Measurements from ENCODE around the gene GRK4. TPM values are rescaled to one million over a fixed set of nuclear protein-coding genes. Genes with fewer than 3 reads are reported as not detected.

Gene GRK4
- total and polyA plus RNA-seq, 7 donors: 0.60 to 10.2 (median 3.9) TPM

- intact Hi-C loops (cut with DNase I): no loop called here
- no peaks in the 10 kb centered on the region for H3K9me3 ChIP-seq
- WGBS, 2 donors: 76 to 77% methylated on average over 28 of the region's 28 CpGs
- peak overlapping the region in 2 of 4 donors; percentile 69 to 73 for H3K27ac ChIP-seq
- H3K4me3 ChIP-seq: peak overlapping the region in 3 of 4 donors; percentile 44 to 49 (median 44)
- H3K36me3 ChIP-seq: no peaks in the 10 kb centered on the region
- peaks cover 0 to 24% (median 15%) of the 10 kb centered on the region in 4 donors for H3K4me1 ChIP-seq
- TF ChIP-seq POLR2A (IDR thresholded peaks at IDR 0.05) (no peak), POLR2AphosphoS5 (IDR thresholded peaks at IDR 0.05) (no peak), CTCF (IDR thresholded peaks at IDR 0.05) (no peak), EP300 (IDR thresholded peaks at IDR 0.05) (no peak)
- DNase-seq: no peak
- H3K27me3 ChIP-seq: peaks cover 0 to 11% (median 0%) of the 10 kb centered on the region in 3 donors
Measured at GRCh38 chr4:3040452-3041191, 77.3 kb downstream of the GRK4 start.

GRCh38 chr4:3041192-3042142, 78.1 kb downstream of the GRK4 start:
- H3K4me3 ChIP-seq: peak overlapping the region; percentile 16 to 49 (median 44)
- intact Hi-C loops (cut with DNase I): no loop called here
- peaks cover 0 to 11% (median 0%) of the 10 kb centered on the region in 3 donors for H3K27me3 ChIP-seq
- WGBS, 2 donors: 20 to 40% methylated on average over 57 of the region's 57 CpGs
- no peaks in the 10 kb centered on the region for H3K9me3 ChIP-seq
- peak; percentile 83 for DNase-seq
- peak overlapping the region; percentile 7 to 73 (median 52) for H3K27ac ChIP-seq
- peaks cover 0 to 24% (median 15%) of the 10 kb centered on the region in 4 donors for H3K4me1 ChIP-seq
- H3K36me3 ChIP-seq: no peaks in the 10 kb centered on the region
- TF ChIP-seq POLR2AphosphoS5 (IDR thresholded peaks at IDR 0.05) (peak in 1 of 4 donors; percentile 14), CTCF (IDR thresholded peaks at IDR 0.05) (no peak)

- Histone ChIP-seq H3K9me3 (no peaks in the 10 kb centered on the region), H3K4me1 (peaks cover 0 to 24% (median 15%) of the 10 kb centered on the region in 4 donors), H3K36me3 (no peaks in the 10 kb centered on the region), H3K4me3 (peak overlapping the region; percentile 16 to 49 (median 44)), H3K27ac (peak overlapping the region in 3 of 4 donors; percentile 36 to 73 (median 69)), H3K27me3 (peaks cover 0 to 11% (median 0%) of the 10 kb centered on the region in 3 donors)
- DNase-seq: no peak
- TF ChIP-seq EP300 (IDR thresholded peaks at IDR 0.05): no peak
- no peak for TF ChIP-seq CTCF (IDR thresholded peaks at IDR 0.05)
- TF ChIP-seq POLR2A (IDR thresholded peaks at IDR 0.05): no peak
- TF ChIP-seq POLR2AphosphoS5 (IDR thresholded peaks at IDR 0.05): no peak
- whole genome bisulfite sequencing, 2 donors: 58 to 68% methylated on average over 10 of the region's 10 CpGs
- intact Hi-C loops (cut with DNase I): no loop called here
Measured at GRCh38 chr4:3042226-3042625, 78.9 kb downstream of the GRK4 start.

GRCh38 chr4:3043282-3044020, 80.1 kb downstream of the GRK4 start:
- Histone ChIP-seq H3K27me3 (peaks cover 0 to 11% (median 0%) of the 10 kb centered on the region in 3 donors), H3K4me3 (no peak overlapping the region), H3K36me3 (no peaks in the 10 kb centered on the region), H3K27ac (no peak overlapping the region), H3K9me3 (no peaks in the 10 kb centered on the region), H3K4me1 (peaks cover 0 to 16% (median 10%) of the 10 kb centered on the region in 4 donors)
- DNase-seq: no peak
- 90 to 91% methylated on average over 11 of the region's 11 CpGs for WGBS, 2 donors
- intact Hi-C loops (cut with DNase I): no loop called here
- TF ChIP-seq EP300 (IDR thresholded peaks at IDR 0.05): no peak
- TF ChIP-seq POLR2A (IDR thresholded peaks at IDR 0.05): no peak
- no peak for TF ChIP-seq CTCF (IDR thresholded peaks at IDR 0.05)
- TF ChIP-seq POLR2AphosphoS5 (IDR thresholded peaks at IDR 0.05): no peak
